ENCODE data around the gene CYP27B1.
"Not testable (repeated sequence)": the region's sequence is repeated elsewhere in the genome, so short reads cannot be mapped to it uniquely, and the experiment has no call there.

The CYP27B1 gene

DNA sequence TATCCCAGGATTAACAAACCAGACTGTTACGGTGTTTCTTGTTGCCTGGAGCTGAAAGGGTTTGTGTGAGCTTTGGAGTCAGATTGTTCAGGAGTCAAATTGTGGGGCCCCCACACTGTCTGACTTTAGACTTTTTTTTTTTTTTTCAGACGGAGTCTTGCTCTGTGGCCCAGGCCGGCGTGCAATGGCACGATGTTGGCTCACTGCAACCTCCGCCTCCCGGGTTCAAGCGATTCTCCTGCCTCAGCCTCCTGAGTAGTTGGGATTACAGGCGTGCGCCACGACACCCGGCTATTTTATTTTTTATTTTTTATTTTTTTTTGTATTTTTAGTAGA, 16.6 kb upstream of the CYP27B1 start:
- no peak for DNase-seq (ENCODE audit: low read depth)

DNA sequence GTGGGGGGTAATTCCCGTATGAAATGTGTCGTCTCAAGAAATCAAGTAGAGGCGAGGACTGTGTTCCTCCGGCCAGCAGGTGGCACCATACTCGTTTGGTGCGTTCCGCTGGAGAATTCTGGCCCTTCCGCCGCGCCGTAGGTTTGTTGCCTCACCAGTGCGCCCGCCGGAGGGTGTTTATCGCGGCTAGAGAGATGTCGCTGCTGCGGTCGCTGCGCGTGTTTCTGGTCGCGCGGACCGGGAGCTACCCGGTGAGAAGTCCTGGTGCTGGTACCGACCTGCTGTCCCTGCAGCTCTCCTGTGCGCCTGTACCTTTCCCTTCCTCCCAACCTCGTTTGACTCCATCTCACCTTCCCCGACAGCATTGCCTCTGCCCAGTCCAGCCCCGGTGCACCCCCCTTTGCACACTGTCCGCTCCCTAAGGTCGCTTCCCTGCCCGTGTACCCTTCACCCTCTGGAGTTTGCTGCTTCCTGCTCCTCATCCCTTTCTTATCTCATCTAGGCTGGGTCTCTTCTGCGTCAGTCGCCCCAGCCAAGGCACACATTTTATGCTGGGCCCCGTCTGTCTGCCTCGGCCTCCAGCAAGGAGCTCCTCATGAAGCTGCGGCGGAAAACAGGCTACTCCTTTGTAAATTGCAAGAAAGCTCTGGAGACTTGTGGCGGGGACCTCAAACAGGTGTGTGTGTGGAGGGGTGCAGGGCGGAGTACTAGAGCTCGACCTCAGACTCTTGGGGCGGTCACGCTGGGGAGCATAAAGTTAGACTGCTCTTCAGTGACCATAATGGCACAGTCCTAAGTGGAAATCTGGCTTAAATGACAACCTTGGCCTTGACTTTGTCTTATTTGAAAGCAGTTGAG, 16.0 kb upstream of the CYP27B1 start, which contains the start of gene TSFM:
TSS of gene TSFM (plus strand) at position 180 of the 858 bp plus-strand sequence. CDS start at position 195, 15 bp downstream.
- DNase-seq (ENCODE audit: low read depth) = peak; percentile 96

GRCh38 chr12:57782243-57782607, 15.3 kb upstream of the CYP27B1 start:
- DNase-seq (ENCODE audit: low read depth) = no peak

DNA sequence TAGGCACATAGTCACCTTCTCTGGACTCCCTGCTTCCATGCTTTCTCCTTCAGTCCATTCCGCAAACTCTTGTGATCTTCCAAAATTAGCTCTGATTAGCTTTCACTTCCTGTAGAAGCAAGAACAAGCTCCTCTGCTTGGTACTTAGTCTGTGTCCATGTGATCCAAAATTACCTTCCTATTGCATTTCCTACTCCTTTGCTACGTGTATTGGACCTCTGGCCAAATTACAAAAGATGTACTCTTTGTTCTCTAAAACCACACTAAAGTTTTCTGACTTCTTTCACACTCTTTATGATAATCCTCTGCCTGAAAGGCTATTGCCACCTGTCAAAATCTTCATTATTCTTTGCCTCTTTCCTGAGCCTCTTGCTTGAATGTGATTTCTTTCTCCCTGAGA, 14.9 kb upstream of the CYP27B1 start:
- DNase-seq (ENCODE audit: low read depth) = no peak

GRCh38 chr12:57781244-57781643, 14.4 kb upstream of the CYP27B1 start:
- no peak for DNase-seq (ENCODE audit: low read depth)

GRCh38 chr12:57780284-57780897, 13.5 kb upstream of the CYP27B1 start:
- no peak for DNase-seq (ENCODE audit: low read depth)

GRCh38 chr12:57779736-57780135, 12.9 kb upstream of the CYP27B1 start:
- DNase-seq (ENCODE audit: low read depth) = no peak

DNA sequence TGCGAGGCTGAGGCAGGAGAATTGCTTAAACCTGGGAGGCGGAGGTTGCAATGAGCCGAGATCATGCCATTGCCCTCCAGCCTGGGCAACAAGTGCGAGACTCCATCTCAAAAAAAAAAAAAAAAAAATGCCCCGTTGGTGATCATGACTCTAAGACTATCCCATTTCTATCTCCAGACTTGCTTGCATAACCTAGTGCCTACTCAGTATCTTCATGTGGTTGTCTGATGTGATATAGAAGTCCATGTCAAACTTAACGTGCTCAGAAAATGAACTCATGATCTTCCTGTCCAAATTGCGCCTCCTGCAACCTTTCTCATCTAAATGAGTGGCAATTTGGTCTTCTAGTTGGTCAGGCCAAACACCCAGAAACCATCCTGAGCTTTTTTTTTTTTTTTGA, 11.0 kb upstream of the CYP27B1 start:
- no peak for DNase-seq (ENCODE audit: low read depth)

DNA sequence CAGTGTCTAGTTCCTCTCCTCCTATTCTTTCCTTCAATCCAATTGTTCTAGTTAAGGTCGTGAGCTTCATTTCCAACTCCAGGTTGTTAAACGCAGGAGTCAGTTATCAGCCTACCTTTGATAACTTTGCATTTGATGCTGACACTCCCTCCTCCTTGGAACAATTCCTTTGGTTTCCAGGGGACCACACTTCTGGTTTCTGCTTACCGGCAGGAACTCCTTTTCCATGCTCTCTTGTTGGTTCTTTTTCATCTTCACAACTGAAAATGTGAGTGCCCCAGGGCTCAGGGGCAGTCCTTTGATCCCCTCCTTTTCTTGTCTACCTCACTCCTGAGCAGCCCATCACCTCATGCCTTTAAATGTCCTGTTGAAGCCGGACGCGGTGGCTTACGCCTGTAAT, 10.5 kb upstream of the CYP27B1 start:
- DNase-seq (ENCODE audit: low read depth) = no peak

GRCh38 chr12:57776247-57776587, 9.3 kb upstream of the CYP27B1 start:
- DNase-seq (ENCODE audit: low read depth) = no peak

- DNase-seq (ENCODE audit: low read depth) = no peak
Measured at GRCh38 chr12:57775563-57776246, 8.8 kb upstream of the CYP27B1 start.

- DNase-seq (ENCODE audit: low read depth) = no peak
Measured at GRCh38 chr12:57775044-57775443, 8.2 kb upstream of the CYP27B1 start.

GRCh38 chr12:57774634-57775033, 7.8 kb upstream of the CYP27B1 start:
- DNase-seq (ENCODE audit: low read depth) = not testable (repeated sequence)

DNA sequence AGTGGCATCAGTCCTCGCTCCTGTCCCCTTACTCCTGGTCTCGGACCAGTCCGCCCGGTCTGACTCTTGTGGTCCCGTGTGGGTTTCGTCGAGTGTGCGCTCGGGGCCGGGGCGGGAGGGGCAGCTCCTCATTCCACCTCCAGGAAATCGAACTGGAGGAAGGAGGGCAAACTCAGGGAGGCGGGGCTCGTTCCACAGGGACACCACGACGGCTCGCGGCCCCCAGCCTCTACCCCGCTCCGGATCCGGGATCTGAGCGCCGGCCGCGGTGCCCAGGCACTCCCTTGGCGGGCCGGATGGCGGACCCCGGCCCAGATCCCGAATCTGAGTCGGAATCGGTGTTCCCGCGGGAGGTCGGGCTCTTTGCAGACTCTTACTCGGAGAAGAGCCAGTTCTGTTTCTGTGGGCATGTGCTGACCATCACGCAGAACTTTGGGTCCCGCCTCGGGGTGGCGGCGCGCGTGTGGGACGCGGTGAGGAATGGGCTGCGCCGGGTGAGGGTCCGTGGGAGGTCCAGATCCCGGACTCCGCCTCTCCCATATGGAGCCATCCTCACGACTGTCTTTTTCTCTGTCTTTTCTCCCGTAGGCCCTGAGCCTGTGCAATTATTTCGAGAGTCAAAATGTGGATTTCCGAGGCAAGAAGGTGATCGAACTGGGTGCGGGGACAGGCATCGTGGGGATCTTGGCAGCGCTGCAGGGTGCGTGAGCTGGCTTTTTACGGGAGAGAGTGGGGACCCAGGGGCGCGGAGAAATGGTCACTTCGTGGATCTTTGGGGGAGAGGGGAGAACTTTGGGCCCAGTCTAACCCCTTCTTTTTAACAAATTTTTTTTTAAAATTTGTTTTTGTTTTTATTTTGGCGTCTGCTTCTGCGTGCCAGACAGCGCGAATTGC, 5.8 kb upstream of the CYP27B1 start, which contains the start of gene EEF1AKMT3:
TSS of gene EEF1AKMT3 (plus strand) at position 186 of the 894 bp plus-strand sequence. CDS start at position 297, 111 bp downstream.
- no peak for DNase-seq (ENCODE audit: low read depth)

GRCh38 chr12:57771873-57772428, 5.1 kb upstream of the CYP27B1 start, which contains the start of gene METTL1:
TSS of gene METTL1 (minus strand) at chr12:57772105. CDS start at chr12:57772083, 22 bp downstream.
- DNase-seq (ENCODE audit: low read depth) = peak; percentile 89

GRCh38 chr12:57771236-57771872, 4.5 kb upstream of the CYP27B1 start:
- peak; percentile 78 for DNase-seq (ENCODE audit: low read depth)

DNA sequence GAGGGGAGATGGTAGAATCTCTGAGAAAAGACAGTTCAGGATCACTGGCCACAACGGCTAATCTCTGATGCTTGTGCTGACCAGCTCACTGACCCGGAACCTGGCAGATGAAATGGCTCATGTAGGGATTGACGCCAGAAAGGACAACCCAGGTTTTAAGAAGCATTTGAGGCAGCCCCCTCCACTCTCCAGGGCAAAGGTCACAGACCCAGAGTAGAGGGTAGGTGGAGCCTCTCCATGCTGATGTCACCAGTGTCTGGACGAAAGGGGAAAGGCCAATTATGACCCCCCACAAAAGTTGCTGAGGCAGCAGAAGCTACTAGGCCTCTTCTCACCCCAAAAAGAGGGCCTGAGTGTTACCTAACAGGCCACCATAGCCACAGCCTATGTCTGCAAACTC, 3.9 kb upstream of the CYP27B1 start:
- DNase-seq (ENCODE audit: low read depth) = no peak

DNA sequence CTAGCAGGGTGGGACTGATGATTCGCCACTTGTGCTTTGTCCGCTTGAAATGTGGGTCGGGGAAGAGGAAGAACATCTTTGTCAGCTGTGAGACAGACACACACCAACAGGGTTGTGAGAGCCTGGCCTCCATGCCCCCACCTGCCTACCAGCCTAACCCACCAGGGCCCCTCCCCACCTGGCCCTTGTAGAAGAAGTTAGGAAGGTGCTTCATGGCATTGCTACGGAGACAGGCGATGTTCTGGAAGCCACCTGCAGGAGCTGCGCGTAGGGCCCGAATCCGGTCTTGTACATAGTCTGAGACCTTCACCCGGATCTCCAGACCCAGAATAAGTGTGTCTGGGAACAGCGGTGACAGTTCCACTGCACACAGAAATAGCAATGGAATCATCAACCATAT, 2.7 kb upstream of the CYP27B1 start:
- DNase-seq (ENCODE audit: low read depth) = no peak

GRCh38 chr12:57767876-57768275, 998 bp upstream of the CYP27B1 start:
- DNase-seq (ENCODE audit: low read depth) = no peak

- no peak for DNase-seq (ENCODE audit: low read depth)
Measured at GRCh38 chr12:57767305-57767698, 424 bp upstream of the CYP27B1 start.

Data from activated T-helper 9 cell treated with anti-CD3 and anti-CD28 coated beads, Interleukin-2, amount 50 U/mL, for 16 hours (primary cell).